Tibial nerve (tissue), 4 donors: ENCODE measurements around the gene SF3A1. TPM values are rescaled to one million over a fixed set of nuclear protein-coding genes. Genes with fewer than 3 reads are reported as not detected.

Experiments used
- DNase-seq, 2 donors: peaks; one replicate each; pipeline ENCODE4 v3.0.0-alpha.2; 2019; ENCODE audit warnings: low spot score in 2 of 2
- H3K27ac ChIP-seq, 4 donors: fragments of 200-600 bp; sonication (generic) in 3 of 4; one replicate each; pipeline ENCODE4 v1.5.1; 2017 to 2019; ENCODE audit warnings: mild to moderate bottlenecking in 1 of 4
- H3K27me3 ChIP-seq, 2 donors: fragments of 200-600 bp; sonication (generic) in 1 of 2; one replicate each; pipeline versions ENCODE4 v1.5.1 to v1.6.0; 2017 to 2019
- H3K36me3 ChIP-seq, 3 donors: fragments of 200-600 bp; sonication (generic); one replicate each; pipeline ENCODE4 v1.5.1; 2018 to 2019
- H3K4me1 ChIP-seq, 4 donors: fragments of 200-600 bp; sonication (generic) in 3 of 4; one replicate each; pipeline ENCODE4 v1.5.1; 2017 to 2019
- H3K4me3 ChIP-seq, 4 donors: fragments of 200-600 bp; sonication (generic) in 3 of 4; one replicate each; pipeline ENCODE4 v1.5.1; 2017 to 2019; ENCODE audit warnings: mild to moderate bottlenecking in 1 of 4, moderate library complexity in 1 of 4
- H3K9me3 ChIP-seq, 4 donors: fragments of 200-600 bp; sonication (generic) in 3 of 4; one replicate each; pipeline ENCODE4 v1.5.1; 2017 to 2019
- CTCF ChIP-seq, 5 experiments: fragments of 200-600 bp in 3 of 5; fragments of 450-650 bp in 2 of 5; sonication (generic) in 3 of 5; IDR thresholded peaks; one replicate each; pipeline ENCODE4 v1.5.1; 2016 to 2019; ENCODE audit warnings: antibody characterized with exemption in 5 of 5, mild to moderate bottlenecking in 3 of 5, moderate library complexity in 2 of 5
- EP300 ChIP-seq, 2 donors: sonication (generic); formaldehyde crosslinking; IDR thresholded peaks; one replicate each; pipeline ENCODE4 v1.6.1; 2017; ENCODE audit warnings: antibody characterized with exemption in 2 of 2, mild to moderate bottlenecking in 1 of 2
- POLR2A ChIP-seq, 2 donors: fragments of 450-650 bp; IDR thresholded peaks; one replicate each; pipeline ENCODE4 v1.6.1; 2017; ENCODE audit warnings: antibody characterized with exemption in 2 of 2, mild to moderate bottlenecking in 2 of 2, moderate library complexity in 2 of 2
- WGBS, 2 donors: methylation state at CpG; one replicate each; pipeline ENCODE4 v1.1.5; 2018; 5-methylcytosine and 5-hydroxymethylcytosine counted together
- total RNA-seq, 4 donors: library from RNA; depleted of rRNA; stranded (reverse); fragments of >200 nt; gene quantifications; one replicate each; pipeline ENCODE4 v1.1.0, GENCODE V29; 2016

SF3A1 gene
- total RNA-seq, 4 donors from 2014 or later = 76.2 to 98.1 (median 91.7) TPM

- whole genome bisulfite sequencing, 2 donors = 51% methylated on average over 9 of the region's 9 CpGs
- Histone ChIP-seq H3K27ac (no peak overlapping the region), H3K36me3 (no peaks in the 10 kb centered on the region), H3K4me3 (no peak overlapping the region), H3K4me1 (peaks cover 0 to 19% (median 4%) of the 10 kb centered on the region in 4 donors), H3K9me3 (no peaks in the 10 kb centered on the region), H3K27me3 (peaks cover 0 to 17% of the 10 kb centered on the region in 2 donors)
- TF ChIP-seq CTCF (IDR thresholded peaks at IDR 0.05) (no peak), EP300 (IDR thresholded peaks at IDR 0.05) (no peak), POLR2A (IDR thresholded peaks at IDR 0.05) (no peak)
- no peak for DNase-seq
These were observed 36.1 kb upstream of the SF3A1 start for GRCh38 chr22:30392661-30393321.

GRCh38 chr22:30390974-30391691 lies 34.4 kb upstream of the SF3A1 start:
- no peaks in the 10 kb centered on the region for H3K36me3 ChIP-seq
- H3K27me3 ChIP-seq = peaks cover 0 to 5% of the 10 kb centered on the region in 2 donors
- 61 to 63% methylated on average over 5 of the region's 5 CpGs for WGBS, 2 donors
- H3K9me3 ChIP-seq = no peaks in the 10 kb centered on the region
- TF ChIP-seq CTCF (IDR thresholded peaks at IDR 0.05) (peak; percentile 56 to 69 (median 67)), EP300 (IDR thresholded peaks at IDR 0.05) (no peak)
- peak overlapping the region in 2 of 4 donors; percentile 7 to 24 for H3K27ac ChIP-seq
- no peak overlapping the region for H3K4me3 ChIP-seq
- peaks cover 0 to 15% (median 9%) of the 10 kb centered on the region in 4 donors for H3K4me1 ChIP-seq
- no peak for DNase-seq

GRCh38 chr22:30386960-30387827 lies 30.5 kb upstream of the SF3A1 start, which contains the start of gene RNF215:
TSS of gene RNF215 (minus strand) at chr22:30387411. CDS start at chr22:30387313, 98 bp downstream.
- Histone ChIP-seq H3K27ac (peak within 1 kb of the TSS; percentile 53 to 85 (median 72)), H3K36me3 (peaks cover 0 to 25% (median 0%) of the 10 kb centered on the region in 3 donors), H3K9me3 (no peaks in the 10 kb centered on the region), H3K27me3 (no peaks in the 10 kb centered on the region), H3K4me1 (peaks cover 0 to 17% (median 10%) of the 10 kb centered on the region in 4 donors), H3K4me3 (peak within 1 kb of the TSS; percentile 52 to 70 (median 54))
- peak; percentile 93 to 99 (median 95) for TF ChIP-seq CTCF (IDR thresholded peaks at IDR 0.05)
- TF ChIP-seq EP300 (IDR thresholded peaks at IDR 0.05) = no peak
- no peak for TF ChIP-seq POLR2A (IDR thresholded peaks at IDR 0.05)
- 1 to 2% methylated on average over 29 to 69 of the region's 95 CpGs for WGBS, 2 donors
- peak; percentile 68 to 71 for DNase-seq

- Histone ChIP-seq H3K27ac (peak overlapping the region; percentile 53 to 85 (median 72)), H3K9me3 (no peaks in the 10 kb centered on the region), H3K27me3 (no peaks in the 10 kb centered on the region), H3K4me3 (peak overlapping the region; percentile 52 to 70 (median 54)), H3K4me1 (peaks cover 0 to 17% (median 10%) of the 10 kb centered on the region in 4 donors), H3K36me3 (peaks cover 0 to 31% (median 0%) of the 10 kb centered on the region in 3 donors)
- no peak for DNase-seq
- WGBS, 2 donors = 11 to 19% methylated on average over 8 to 10 of the region's 10 CpGs
- TF ChIP-seq EP300 (IDR thresholded peaks at IDR 0.05) (no peak), CTCF (IDR thresholded peaks at IDR 0.05) (no peak), POLR2A (IDR thresholded peaks at IDR 0.05) (no peak)
These were observed 29.9 kb upstream of the SF3A1 start for GRCh38 chr22:30386608-30386959.
